ENCODE results near the gene TKT. TPM values are rescaled to one million over a fixed set of nuclear protein-coding genes. Genes with fewer than 3 reads are reported as not detected.

TKT gene
- total and polyA plus RNA-seq, 9 donors: 28.8 to 49.5 (median 37.9) TPM

DNA sequence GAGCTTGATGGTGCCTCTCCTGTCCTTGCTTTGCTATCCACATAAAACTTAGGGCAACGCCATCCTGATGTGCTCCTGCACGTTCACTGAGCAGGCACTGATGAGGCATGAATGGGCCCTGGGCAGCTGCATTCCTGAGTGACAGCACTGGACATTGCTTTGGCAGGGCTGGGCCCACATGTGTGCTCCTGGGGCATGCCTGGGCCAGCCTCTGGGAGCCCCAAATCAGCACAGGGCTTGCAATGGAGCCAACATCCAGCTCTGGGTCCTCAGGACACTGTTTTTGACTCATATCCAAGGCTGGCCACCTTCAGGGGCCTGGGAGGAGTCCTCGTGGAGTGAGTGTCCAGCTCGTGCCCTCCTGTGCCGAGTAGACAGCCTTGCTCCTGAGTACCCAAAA, 5.9 kb upstream of the TKT start:
- Histone ChIP-seq H3K27me3 (ENCODE audit: control insufficient read depth, insufficient read depth, low read length) (no peaks in the 10 kb centered on the region), H3K27ac (ENCODE audit: low read length) (no peak overlapping the region), H3K36me3 (ENCODE audit: control insufficient read depth, insufficient read depth, low read length) (no peaks in the 10 kb centered on the region), H3K4me3 (ENCODE audit: low read length) (no peak overlapping the region), H3K4me1 (ENCODE audit: control insufficient read depth, insufficient read depth, low read length) (no peaks in the 10 kb centered on the region), H3K9me3 (replicated peaks; ENCODE audit: control insufficient read depth, low read depth, low read length) (no peaks in the 10 kb centered on the region)
- WGBS (ENCODE audit: insufficient coverage): 53% methylated on average over 2 of the region's 5 CpGs
- DNase-seq: no peak

- Histone ChIP-seq H3K27ac (ENCODE audit: low read length) (no peak overlapping the region), H3K4me3 (ENCODE audit: low read length) (no peak overlapping the region), H3K36me3 (ENCODE audit: control insufficient read depth, insufficient read depth, low read length) (no peaks in the 10 kb centered on the region), H3K9me3 (replicated peaks; ENCODE audit: control insufficient read depth, low read depth, low read length) (no peaks in the 10 kb centered on the region), H3K27me3 (ENCODE audit: control insufficient read depth, insufficient read depth, low read length) (no peaks in the 10 kb centered on the region), H3K4me1 (ENCODE audit: control insufficient read depth, insufficient read depth, low read length) (peaks cover 4% of the 10 kb centered on the region)
- no CpG with 5 or more reads among the region's 4 CpGs for WGBS (ENCODE audit: insufficient coverage)
- DNase-seq: no peak
These were observed 4.5 kb upstream of the TKT start for GRCh38 chr3:53260286-53260785.

DNA sequence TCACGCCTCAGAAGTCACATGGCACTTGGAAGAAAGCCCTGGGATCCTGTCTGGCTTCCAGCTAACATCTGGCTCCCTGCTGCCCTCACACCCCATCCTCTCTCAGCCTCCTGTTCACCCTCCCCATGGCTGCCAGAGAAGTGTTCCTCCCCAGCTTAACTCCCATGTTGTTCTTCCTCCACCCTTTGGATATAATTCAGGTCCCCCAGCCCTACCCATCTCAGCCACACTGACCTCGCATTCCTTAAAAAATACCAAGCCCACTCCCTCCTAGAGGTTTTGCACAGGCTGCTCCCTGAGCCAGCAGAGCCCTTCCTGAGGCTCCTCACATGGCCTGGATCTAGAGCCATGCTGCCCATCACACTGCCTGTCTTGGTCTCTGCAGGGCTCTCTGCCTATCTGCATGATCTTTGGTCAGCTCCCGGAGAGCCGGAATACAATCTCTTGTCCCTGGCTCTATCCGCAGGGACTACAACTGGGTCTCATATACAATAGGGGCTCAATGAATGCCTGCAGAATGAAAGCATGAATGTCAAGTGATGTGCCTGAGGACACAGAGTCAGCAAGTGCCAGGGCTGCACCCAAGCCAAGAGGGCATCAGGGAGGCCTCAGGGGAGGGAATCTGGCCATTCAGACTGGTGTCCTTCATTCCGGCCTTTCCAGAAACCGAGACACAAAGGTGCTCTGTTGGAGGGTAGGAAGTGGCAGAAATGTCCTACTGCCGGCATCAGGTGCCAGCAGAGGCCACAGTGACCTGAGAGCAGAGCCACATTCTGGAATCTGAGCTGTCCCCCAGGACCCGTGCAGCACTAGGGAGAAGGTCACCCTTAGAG, 3.8 kb upstream of the TKT start:
- WGBS (ENCODE audit: insufficient coverage): 66% methylated on average over 9 of the region's 9 CpGs
- Histone ChIP-seq H3K27ac (ENCODE audit: low read length) (no peak overlapping the region), H3K36me3 (ENCODE audit: control insufficient read depth, insufficient read depth, low read length) (no peaks in the 10 kb centered on the region)

GRCh38 chr3:53258600-53259426, 3.0 kb upstream of the TKT start:
- H3K36me3 ChIP-seq (ENCODE audit: control insufficient read depth, insufficient read depth, low read length): no peaks in the 10 kb centered on the region
- DNase-seq: no peak
- 43% methylated on average over 5 of the region's 8 CpGs for WGBS (ENCODE audit: insufficient coverage)
- H3K27me3 ChIP-seq (ENCODE audit: control insufficient read depth, insufficient read depth, low read length): no peaks in the 10 kb centered on the region
- peaks cover 16% of the 10 kb centered on the region for H3K4me1 ChIP-seq (ENCODE audit: control insufficient read depth, insufficient read depth, low read length)
- H3K4me3 ChIP-seq (ENCODE audit: low read length): no peak overlapping the region
- no peak overlapping the region for H3K27ac ChIP-seq (ENCODE audit: low read length)
- H3K9me3 ChIP-seq (replicated peaks; ENCODE audit: control insufficient read depth, low read depth, low read length): no peaks in the 10 kb centered on the region

More for the DNA sequence above, 3.8 kb upstream of the TKT start:
- H3K4me1 ChIP-seq (ENCODE audit: control insufficient read depth, insufficient read depth, low read length): peaks cover 10% of the 10 kb centered on the region
- H3K4me3 ChIP-seq (ENCODE audit: low read length): no peak overlapping the region
- H3K27me3 ChIP-seq (ENCODE audit: control insufficient read depth, insufficient read depth, low read length): no peaks in the 10 kb centered on the region
- H3K9me3 ChIP-seq (replicated peaks; ENCODE audit: control insufficient read depth, low read depth, low read length): no peaks in the 10 kb centered on the region
- DNase-seq: no peak

- H3K36me3 ChIP-seq (ENCODE audit: control insufficient read depth, insufficient read depth, low read length): no peaks in the 10 kb centered on the region
- DNase-seq: no peak
- WGBS (ENCODE audit: insufficient coverage): 100% methylated on average over 2 of the region's 4 CpGs
- H3K27ac ChIP-seq (ENCODE audit: low read length): no peak overlapping the region
- no peaks in the 10 kb centered on the region for H3K27me3 ChIP-seq (ENCODE audit: control insufficient read depth, insufficient read depth, low read length)
- H3K4me3 ChIP-seq (ENCODE audit: low read length): no peak overlapping the region
- H3K9me3 ChIP-seq (replicated peaks; ENCODE audit: control insufficient read depth, low read depth, low read length): no peaks in the 10 kb centered on the region
- peaks cover 16% of the 10 kb centered on the region for H3K4me1 ChIP-seq (ENCODE audit: control insufficient read depth, insufficient read depth, low read length)
These were observed 1.6 kb upstream of the TKT start for GRCh38 chr3:53257465-53257864.

GRCh38 chr3:53256704-53257055, 858 bp upstream of the TKT start:
- DNase-seq: no peak
- H3K9me3 ChIP-seq (replicated peaks; ENCODE audit: control insufficient read depth, low read depth, low read length): no peaks in the 10 kb centered on the region
- WGBS (ENCODE audit: insufficient coverage): 80% methylated on average over 2 of the region's 5 CpGs
- peaks cover 16% of the 10 kb centered on the region for H3K4me1 ChIP-seq (ENCODE audit: control insufficient read depth, insufficient read depth, low read length)
- no peaks in the 10 kb centered on the region for H3K36me3 ChIP-seq (ENCODE audit: control insufficient read depth, insufficient read depth, low read length)
- no peak overlapping the region for H3K4me3 ChIP-seq (ENCODE audit: low read length)
- H3K27me3 ChIP-seq (ENCODE audit: control insufficient read depth, insufficient read depth, low read length): no peaks in the 10 kb centered on the region
- H3K27ac ChIP-seq (ENCODE audit: low read length): no peak overlapping the region

GRCh38 chr3:53255423-53255774, 423 bp downstream of the TKT start:
- 0% methylated on average over 41 of the region's 44 CpGs for WGBS (ENCODE audit: insufficient coverage)
- Histone ChIP-seq H3K4me3 (ENCODE audit: low read length) (peak overlapping the region; percentile 72), H3K4me1 (ENCODE audit: control insufficient read depth, insufficient read depth, low read length) (peaks cover 16% of the 10 kb centered on the region), H3K9me3 (replicated peaks; ENCODE audit: control insufficient read depth, low read depth, low read length) (no peaks in the 10 kb centered on the region), H3K36me3 (ENCODE audit: control insufficient read depth, insufficient read depth, low read length) (no peaks in the 10 kb centered on the region), H3K27me3 (ENCODE audit: control insufficient read depth, insufficient read depth, low read length) (no peaks in the 10 kb centered on the region), H3K27ac (ENCODE audit: low read length) (peak overlapping the region; percentile 15)
- peak; percentile 48 for DNase-seq

- Histone ChIP-seq H3K9me3 (replicated peaks; ENCODE audit: control insufficient read depth, low read depth, low read length) (no peaks in the 10 kb centered on the region), H3K36me3 (ENCODE audit: control insufficient read depth, insufficient read depth, low read length) (no peaks in the 10 kb centered on the region), H3K4me1 (ENCODE audit: control insufficient read depth, insufficient read depth, low read length) (peaks cover 16% of the 10 kb centered on the region), H3K27me3 (ENCODE audit: control insufficient read depth, insufficient read depth, low read length) (no peaks in the 10 kb centered on the region), H3K27ac (ENCODE audit: low read length) (peak overlapping the region; percentile 15), H3K4me3 (ENCODE audit: low read length) (peak overlapping the region; percentile 72)
- peak; percentile 69 for DNase-seq
- WGBS (ENCODE audit: insufficient coverage): 5% methylated on average over 26 of the region's 32 CpGs
These were observed 1.1 kb downstream of the TKT start for GRCh38 chr3:53254509-53255422.

- Histone ChIP-seq H3K4me1 (ENCODE audit: control insufficient read depth, insufficient read depth, low read length) (peaks cover 20% of the 10 kb centered on the region), H3K36me3 (ENCODE audit: control insufficient read depth, insufficient read depth, low read length) (no peaks in the 10 kb centered on the region), H3K4me3 (ENCODE audit: low read length) (peak overlapping the region; percentile 72), H3K27me3 (ENCODE audit: control insufficient read depth, insufficient read depth, low read length) (no peaks in the 10 kb centered on the region), H3K27ac (ENCODE audit: low read length) (no peak overlapping the region), H3K9me3 (replicated peaks; ENCODE audit: control insufficient read depth, low read depth, low read length) (no peaks in the 10 kb centered on the region)
- WGBS (ENCODE audit: insufficient coverage): 88% methylated on average over 3 of the region's 7 CpGs
- no peak for DNase-seq
These were observed 1.9 kb downstream of the TKT start for GRCh38 chr3:53253707-53254508.
